ENCODE results near the gene ZNF362. TPM values are rescaled to one million over a fixed set of nuclear protein-coding genes. Genes with fewer than 3 reads are reported as not detected.

ZNF362 gene
- total and polyA plus RNA-seq, 10 of the 15 experiments (the other 5 are each of a cell fraction or from before 2014, with no cell fraction given) = 0.74 to 22.8 (median 7.4) TPM

DNA sequence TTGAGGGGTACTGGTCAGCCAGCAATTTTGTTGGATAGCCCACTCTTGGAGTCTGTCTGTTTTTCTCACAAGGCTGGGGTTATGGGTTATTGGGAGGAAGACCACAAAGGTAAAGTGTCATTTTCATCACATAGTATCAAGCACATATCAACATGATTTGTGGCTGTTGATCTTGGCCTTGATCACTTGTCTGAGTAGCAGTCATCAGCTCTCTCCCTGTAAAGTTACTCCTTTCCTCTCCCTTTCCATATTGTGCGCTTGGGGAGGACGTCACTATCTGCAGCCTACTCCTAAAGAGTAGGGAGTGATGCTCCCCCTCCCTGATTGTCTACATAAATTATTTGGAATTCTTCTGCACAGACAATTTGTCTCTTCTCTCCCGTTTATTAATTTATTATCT is 1.8 kb upstream of the ZNF362 start (continued):
- TF ChIP-seq, protein P1, sequence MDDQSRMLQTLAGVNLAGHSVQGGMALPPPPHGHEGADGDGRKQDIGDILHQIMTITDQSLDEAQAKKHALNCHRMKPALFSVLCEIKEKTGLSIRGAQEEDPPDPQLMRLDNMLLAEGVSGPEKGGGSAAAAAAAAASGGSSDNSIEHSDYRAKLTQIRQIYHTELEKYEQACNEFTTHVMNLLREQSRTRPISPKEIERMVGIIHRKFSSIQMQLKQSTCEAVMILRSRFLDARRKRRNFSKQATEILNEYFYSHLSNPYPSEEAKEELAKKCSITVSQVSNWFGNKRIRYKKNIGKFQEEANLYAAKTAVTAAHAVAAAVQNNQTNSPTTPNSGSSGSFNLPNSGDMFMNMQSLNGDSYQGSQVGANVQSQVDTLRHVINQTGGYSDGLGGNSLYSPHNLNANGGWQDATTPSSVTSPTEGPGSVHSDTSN (IDR thresholded peaks at IDR 0.05; ENCODE audit: insufficient replicate concordance, low read depth, low read length) = no peak
- no peak for TF ChIP-seq NR2F1 (conservative IDR thresholded peaks at IDR 0.05)
- TF ChIP-seq, protein P2, sequence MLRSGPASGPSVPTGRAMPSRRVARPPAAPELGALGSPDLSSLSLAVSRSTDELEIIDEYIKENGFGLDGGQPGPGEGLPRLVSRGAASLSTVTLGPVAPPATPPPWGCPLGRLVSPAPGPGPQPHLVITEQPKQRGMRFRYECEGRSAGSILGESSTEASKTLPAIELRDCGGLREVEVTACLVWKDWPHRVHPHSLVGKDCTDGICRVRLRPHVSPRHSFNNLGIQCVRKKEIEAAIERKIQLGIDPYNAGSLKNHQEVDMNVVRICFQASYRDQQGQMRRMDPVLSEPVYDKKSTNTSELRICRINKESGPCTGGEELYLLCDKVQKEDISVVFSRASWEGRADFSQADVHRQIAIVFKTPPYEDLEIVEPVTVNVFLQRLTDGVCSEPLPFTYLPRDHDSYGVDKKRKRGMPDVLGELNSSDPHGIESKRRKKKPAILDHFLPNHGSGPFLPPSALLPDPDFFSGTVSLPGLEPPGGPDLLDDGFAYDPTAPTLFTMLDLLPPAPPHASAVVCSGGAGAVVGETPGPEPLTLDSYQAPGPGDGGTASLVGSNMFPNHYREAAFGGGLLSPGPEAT (IDR thresholded peaks at IDR 0.05; ENCODE audit: low read depth) = no peak
- TF ChIP-seq, protein P3, sequence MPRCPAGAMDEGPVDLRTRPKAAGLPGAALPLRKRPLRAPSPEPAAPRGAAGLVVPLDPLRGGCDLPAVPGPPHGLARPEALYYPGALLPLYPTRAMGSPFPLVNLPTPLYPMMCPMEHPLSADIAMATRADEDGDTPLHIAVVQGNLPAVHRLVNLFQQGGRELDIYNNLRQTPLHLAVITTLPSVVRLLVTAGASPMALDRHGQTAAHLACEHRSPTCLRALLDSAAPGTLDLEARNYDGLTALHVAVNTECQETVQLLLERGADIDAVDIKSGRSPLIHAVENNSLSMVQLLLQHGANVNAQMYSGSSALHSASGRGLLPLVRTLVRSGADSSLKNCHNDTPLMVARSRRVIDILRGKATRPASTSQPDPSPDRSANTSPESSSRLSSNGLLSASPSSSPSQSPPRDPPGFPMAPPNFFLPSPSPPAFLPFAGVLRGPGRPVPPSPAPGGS (IDR thresholded peaks at IDR 0.05; ENCODE audit: borderline replicate concordance, insufficient read depth, low read depth, low read length, poor library complexity, severe bottlenecking) = no peak
- TF ChIP-seq SMAD1 (IDR thresholded peaks at IDR 0.05; ENCODE audit: low read depth, partially characterized antibody) = no peak
- TF ChIP-seq NR2C2 (IDR thresholded peaks at IDR 0.05; ENCODE audit: borderline replicate concordance, control insufficient read depth, insufficient read length, low read depth) = no peak
- TF ChIP-seq GABPA (IDR thresholded peaks at IDR 0.05; ENCODE audit: low read depth) = no peak
- TF ChIP-seq, protein P4, sequence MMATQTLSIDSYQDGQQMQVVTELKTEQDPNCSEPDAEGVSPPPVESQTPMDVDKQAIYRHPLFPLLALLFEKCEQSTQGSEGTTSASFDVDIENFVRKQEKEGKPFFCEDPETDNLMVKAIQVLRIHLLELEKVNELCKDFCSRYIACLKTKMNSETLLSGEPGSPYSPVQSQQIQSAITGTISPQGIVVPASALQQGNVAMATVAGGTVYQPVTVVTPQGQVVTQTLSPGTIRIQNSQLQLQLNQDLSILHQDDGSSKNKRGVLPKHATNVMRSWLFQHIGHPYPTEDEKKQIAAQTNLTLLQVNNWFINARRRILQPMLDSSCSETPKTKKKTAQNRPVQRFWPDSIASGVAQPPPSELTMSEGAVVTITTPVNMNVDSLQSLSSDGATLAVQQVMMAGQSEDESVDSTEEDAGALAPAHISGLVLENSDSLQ (IDR thresholded peaks at IDR 0.05) = no peak
- TF ChIP-seq BHLHE40 (IDR thresholded peaks at IDR 0.05; ENCODE audit: borderline replicate concordance in 1 of 2, low read depth in 2 of 2, low read length in 1 of 2) = no peak

Measured in GM12878 (cell line).